ENCODE measurements around the gene TNIK.
"Not testable (repeated sequence)": the region's sequence is repeated elsewhere in the genome, so short reads cannot be mapped to it uniquely, and the experiment has no call there.

The TNIK gene

DNA sequence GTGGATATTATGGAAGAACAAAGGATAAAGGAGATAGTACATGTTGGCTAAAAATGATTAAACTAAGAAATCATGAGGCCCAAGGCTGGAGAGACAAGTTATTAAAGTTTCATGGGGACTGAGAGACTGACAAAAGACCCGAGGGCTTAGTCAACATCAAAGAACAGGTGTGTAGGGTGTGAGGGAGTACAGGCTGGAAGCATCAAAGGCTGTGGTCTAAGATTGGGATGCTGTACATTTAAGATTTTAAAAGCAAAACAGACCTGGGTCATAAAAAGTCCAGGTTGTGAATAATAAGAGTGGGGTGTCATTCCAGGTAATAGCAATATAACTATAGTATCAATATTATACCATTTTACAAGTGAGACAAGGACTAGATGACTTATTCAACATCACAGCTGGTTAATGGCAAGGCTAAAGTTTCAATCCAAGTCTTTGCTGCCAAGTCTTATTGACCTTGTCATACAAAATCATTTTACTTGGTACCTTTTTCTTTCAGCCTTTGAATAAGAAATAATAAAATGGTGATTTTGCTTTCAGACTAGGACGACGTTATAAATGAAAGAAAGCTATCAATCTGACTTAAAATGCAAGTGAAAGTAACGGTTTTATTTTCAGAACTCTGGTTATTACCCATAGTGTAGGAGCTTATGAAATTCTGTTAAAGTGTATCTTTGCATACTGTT is 211.6 kb downstream of the TNIK start:
- no peak for DNase-seq

GRCh38 chr3:171245796-171246765 is 214.1 kb downstream of the TNIK start:
- no peak for DNase-seq

- DNase-seq: no peak
Measured at GRCh38 chr3:171242951-171243350, 217.3 kb downstream of the TNIK start.

GRCh38 chr3:171242170-171242569 is 218.0 kb downstream of the TNIK start:
- DNase-seq: no peak

DNA sequence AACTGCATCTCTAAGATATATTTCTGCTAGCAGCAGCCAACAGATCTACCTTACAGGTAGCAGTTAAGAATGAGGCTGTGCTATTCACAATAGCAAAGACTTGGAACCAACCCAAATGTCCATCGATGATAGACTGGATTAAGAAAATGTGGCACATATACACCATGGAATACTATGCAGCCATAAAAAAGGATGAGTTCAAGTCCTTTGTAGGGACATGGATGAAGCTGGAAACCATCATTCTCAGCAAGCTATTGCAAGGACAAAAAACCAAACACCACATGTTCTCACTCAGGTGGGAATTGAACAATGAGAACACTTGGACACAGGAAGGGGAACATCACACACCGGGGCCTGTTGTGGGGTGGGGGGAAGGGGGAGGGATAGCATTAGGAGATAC is 218.6 kb downstream of the TNIK start:
- not testable (repeated sequence) for DNase-seq

- no peak for DNase-seq
Measured at GRCh38 chr3:171240504-171240835, 219.7 kb downstream of the TNIK start.

DNA sequence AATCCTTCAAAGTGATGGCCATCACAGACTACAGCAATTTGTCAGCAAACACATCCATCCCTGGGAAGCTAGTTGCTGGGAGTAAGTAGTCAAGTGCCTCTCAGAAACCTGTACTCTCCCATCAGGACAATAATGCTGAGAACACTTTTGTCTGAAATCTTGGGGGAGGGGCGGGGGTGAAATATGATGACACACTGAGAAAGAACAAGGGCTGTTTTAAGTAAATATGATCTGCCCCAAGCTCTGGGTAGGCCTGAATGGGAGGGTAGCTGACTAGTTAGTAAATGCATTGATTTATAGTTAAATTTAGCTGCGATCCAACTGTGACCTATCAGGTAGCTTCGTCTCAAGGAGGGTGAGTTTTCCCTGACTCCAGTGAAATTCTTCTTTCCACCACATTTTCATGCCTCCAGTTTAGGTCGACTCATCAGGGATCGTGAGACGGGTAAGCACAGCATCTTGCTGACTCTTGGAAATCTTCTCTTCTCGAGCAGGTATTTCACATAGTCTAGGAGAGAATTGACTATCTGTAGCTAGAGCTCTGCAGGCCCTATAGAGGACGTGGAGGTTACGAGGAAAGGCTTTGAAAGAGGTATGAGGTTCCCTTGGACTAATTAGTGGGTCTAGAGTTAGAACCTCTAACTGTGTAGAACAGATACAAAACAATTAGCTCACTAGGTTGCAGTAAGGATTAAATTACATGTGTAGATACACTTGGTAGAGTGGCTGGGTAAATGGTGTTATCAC is 220.3 kb downstream of the TNIK start:
- DNase-seq: no peak

DNA sequence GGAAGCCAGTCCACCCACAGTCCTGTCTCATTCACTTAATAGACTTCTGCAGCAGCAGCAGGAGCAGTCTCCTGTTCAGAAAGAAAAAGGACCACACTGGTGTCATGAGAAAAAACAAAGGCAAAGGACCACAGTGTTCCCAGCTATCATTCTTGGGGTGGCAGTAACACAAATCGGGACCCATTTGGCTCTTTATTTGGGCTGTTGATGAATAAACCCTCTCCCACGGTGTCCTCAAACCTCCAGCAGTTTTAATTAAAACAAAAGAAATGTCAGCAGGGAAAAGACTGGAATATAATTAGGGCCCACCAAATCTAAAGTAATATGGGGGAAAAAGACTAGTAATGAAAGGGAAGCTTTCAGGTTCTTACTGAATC is 223.2 kb downstream of the TNIK start:
- no peak for DNase-seq

DNA sequence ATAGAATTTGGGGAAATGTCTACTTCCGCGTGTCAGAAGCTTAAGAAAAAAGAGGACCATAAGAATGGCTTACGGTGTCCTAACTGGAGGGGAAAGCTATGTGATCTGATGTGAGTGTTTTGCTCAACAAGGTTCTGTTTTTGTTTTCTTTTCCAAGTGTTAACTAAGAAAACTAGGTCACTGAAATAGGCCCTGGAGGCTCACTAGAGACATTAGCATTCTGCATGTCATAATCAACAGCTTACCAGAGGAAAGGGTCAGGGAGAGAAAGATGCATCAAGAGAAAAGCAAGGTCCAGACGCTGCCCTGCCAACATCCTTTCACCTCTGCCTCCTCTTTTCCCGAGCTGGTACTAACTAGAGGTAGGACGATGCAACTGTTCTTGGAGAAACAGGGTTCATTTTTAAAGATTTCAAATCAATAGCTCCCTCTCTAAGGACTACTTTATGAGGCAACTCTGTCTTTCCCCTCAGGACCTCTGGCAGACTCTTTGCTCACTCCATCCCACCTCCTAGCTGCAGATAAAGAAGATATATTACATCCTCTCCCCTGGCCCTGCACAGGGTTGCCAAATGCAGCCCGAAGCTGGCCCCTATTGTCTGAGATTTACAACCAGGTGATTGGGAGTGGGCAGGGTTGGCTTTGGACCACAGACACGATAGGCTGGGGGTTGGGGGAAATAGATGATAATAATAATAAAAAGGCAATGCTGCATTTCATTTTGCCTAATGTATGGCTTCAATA is 223.8 kb downstream of the TNIK start:
- no peak for DNase-seq

GRCh38 chr3:171234298-171235010 is 225.8 kb downstream of the TNIK start:
- DNase-seq: no peak

GRCh38 chr3:171231361-171231760 is 228.8 kb downstream of the TNIK start:
- DNase-seq: no peak

GRCh38 chr3:171230865-171231264 is 229.3 kb downstream of the TNIK start:
- no peak for DNase-seq

DNA sequence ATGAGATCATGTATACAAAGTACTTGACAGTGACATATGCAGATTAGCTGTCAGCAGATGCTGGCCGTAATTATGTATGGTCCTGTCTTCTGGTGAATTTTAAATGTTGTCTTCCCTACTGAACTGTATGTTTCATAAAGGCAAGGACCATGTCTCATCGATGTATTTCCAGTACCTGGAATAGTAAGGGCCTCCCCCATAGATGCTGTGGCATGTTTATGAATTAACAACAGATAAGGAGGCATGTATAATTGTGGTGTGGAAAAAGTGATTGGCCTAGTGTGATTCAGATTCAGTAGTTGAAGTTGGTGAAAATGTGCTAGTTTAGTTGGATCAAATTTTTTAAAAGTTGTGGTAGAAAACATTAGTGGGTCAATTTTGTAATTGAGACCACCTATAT is 231.0 kb downstream of the TNIK start:
- no peak for DNase-seq

- DNase-seq: no peak
Measured at GRCh38 chr3:171228240-171228639, 232.0 kb downstream of the TNIK start.

DNA sequence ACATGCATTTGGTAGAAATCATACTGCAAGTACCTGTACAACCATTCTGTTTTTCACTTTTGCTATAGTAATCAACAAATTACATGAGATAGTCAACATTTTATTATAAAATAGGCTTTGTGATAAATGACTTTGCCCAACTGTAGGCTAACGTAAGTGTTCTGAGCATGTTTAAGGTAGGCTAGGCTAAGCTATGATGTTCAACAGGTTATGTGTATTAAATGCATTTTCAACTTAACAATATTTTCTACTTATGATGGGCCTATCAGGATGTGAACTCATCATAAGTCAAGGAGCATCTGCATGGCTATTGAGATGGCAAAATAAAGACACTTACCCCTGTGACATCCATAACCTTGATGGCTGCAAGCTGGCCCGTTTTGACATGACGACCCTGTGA is 232.4 kb downstream of the TNIK start:
- no peak for DNase-seq

- DNase-seq: no peak
Measured at GRCh38 chr3:171227359-171227758, 232.8 kb downstream of the TNIK start.

DNA sequence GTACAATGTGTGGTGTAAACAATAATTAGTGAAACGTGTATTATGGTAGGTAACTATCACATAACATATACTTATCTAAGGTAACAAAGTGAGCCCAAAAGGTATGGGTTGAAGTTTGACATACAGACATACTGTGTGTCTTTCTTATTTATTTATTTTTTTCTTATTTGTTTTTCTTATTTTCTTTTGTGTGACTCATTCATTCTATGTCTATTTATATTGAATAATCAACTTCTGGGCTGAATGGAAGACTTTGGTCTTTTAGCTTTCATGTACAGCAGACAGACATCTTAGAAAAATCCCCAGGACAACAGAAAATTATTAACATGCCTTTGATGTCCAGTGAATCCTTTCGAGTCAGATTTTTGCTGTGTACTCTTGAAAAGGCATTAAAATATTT is 233.4 kb downstream of the TNIK start:
- no peak for DNase-seq

DNA sequence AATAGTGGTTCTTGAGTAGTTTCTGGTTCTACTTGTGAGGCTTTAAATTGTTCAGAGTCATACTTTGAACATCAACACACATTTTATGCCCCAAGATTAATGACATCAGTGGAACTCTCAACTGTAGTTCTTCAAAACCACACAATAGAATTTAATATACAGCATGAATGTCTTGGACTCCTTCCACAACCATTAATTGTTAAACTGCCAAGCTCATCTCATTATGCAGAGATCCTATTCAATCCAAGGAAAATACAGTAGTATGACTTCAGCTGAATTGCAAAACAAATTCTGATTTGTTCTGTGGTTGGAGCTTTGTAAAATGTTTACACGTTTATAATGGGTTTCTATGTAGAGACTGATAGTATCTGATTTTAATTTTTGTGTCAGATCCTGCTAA is 234.5 kb downstream of the TNIK start:
- DNase-seq: no peak

DNA sequence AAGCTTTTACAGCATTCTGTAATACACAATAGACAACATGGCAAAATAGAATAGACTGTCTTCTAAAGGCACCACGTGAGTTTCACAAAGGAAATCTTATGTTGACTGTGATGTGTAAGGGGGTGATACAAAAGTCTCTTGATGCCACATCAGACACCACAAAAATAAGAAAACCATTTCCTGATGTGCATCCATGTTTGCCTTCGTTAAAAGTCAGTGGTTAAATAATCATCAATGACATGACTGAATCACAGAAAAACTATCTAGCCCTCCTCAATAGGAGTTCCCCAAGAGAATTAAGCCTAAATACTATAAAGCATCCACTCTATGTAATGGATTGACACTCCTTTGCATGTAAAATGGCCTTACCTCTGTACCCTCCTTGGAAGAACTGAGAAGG is 235.0 kb downstream of the TNIK start:
- no peak for DNase-seq

- DNase-seq: no peak
Measured at GRCh38 chr3:171223396-171223795, 236.8 kb downstream of the TNIK start.

GRCh38 chr3:171222995-171223394 is 237.2 kb downstream of the TNIK start:
- DNase-seq: no peak

GRCh38 chr3:171221597-171221996 is 238.6 kb downstream of the TNIK start:
- DNase-seq: no peak
